GM15510 (cell line): ENCODE data around the gene SERTAD3.
A peak's percentile ranks its signal among the peaks of the same experiment; 100 is the strongest.

Experiments used
- POLR2A ChIP-seq: IDR thresholded peaks from 3 replicates; pipeline ENCODE4 v1.6.1; 2011; ENCODE audit warnings: borderline replicate concordance; ENCODE audit not compliant: insufficient read length; ENCODE audit errors: extremely low read depth

SERTAD3 gene

GRCh38 chr19:40441719-40442253 lies 2.3 kb downstream of the SERTAD3 start:
- TF ChIP-seq POLR2A: no peak

GRCh38 chr19:40438284-40438683 lies 5.9 kb downstream of the SERTAD3 start:
- TF ChIP-seq POLR2A: no peak

- TF ChIP-seq POLR2A: peak; percentile 47
These were observed 10.5 kb downstream of the SERTAD3 start for GRCh38 chr19:40433391-40434216.

GRCh38 chr19:40431698-40432097 lies 12.4 kb downstream of the SERTAD3 start:
- TF ChIP-seq POLR2A: no peak

GRCh38 chr19:40425450-40426287 lies 18.5 kb downstream of the SERTAD3 start, which contains the start of gene SERTAD1:
SERTAD1 (minus strand) TSS chr19:40425992; CDS start chr19:40423546, 2,446 bp downstream.
- TF ChIP-seq POLR2A: peak; percentile 99

GRCh38 chr19:40424637-40425449 lies 19.3 kb downstream of the SERTAD3 start:
- TF ChIP-seq POLR2A: no peak

GRCh38 chr19:40423938-40424337 lies 20.2 kb downstream of the SERTAD3 start:
- TF ChIP-seq POLR2A: no peak

GRCh38 chr19:40422748-40423566 lies 21.2 kb downstream of the SERTAD3 start:
- no peak for TF ChIP-seq POLR2A

GRCh38 chr19:40421993-40422747 lies 22.0 kb downstream of the SERTAD3 start:
- no peak for TF ChIP-seq POLR2A

DNA sequence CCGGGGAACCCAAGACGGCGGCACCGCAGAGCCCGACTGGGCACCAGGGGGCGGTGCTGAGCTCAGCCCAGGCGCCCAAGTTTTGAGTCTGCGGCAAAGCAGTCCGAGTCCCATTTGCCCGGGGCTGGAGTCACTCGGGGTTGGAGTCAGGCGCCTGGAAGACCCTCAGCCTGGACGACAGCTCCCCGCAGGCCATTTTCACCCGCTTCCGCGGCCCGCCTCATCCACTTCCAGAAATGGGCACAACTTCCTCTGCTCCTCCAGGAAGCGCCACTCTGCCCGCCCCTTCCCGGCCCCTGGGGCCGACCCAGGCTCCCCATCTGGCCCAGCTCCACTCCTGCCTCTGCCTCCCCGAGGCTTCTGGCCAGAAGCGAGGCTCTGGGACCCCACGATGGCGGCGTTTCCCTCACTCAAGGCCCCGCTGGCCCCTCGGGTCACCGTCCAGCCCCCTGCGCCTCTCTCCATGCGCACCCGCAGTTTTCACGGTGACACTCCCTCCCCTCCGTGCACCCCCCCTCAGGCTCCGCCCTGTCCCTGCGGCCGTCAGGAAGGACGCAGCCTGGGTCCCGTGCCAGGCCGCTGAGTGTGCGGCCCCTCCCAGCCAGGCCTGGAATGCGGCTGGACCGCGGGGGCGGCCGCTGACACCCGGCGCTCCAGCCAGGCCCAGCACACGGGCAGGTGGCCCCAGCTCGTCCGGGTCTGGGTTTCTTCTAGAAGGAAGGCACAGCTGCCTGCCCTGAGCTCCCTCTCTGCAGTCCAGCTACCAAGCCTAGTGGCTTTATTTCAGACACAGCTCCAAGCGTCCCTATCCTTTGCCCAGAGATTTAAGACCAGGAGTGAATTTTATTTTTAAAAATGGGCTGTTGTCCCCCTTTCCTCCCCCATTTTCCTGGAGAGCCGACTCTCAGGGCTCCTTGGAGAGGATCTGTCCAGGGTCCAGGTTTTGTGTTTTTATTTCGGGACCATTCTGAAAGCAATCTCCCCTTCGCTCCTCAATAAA lies 23.1 kb downstream of the SERTAD3 start:
- TF ChIP-seq POLR2A: peak; percentile 79

DNA sequence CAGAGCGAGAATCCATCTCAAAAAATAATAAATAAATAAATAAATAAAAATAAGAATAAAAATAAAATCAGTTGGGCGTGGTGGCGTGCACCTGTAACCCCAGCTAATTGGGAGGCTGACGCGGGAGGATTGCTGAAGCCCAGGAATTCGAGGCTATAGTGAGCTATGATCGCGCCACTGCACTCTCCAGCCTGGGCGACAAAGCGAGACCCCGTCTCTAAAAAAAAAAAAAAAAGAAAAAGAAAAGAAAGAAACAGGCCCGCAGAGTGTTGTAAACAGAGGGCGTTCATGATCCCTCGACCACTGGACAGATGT lies 23.7 kb downstream of the SERTAD3 start:
- no peak for TF ChIP-seq POLR2A

DNA sequence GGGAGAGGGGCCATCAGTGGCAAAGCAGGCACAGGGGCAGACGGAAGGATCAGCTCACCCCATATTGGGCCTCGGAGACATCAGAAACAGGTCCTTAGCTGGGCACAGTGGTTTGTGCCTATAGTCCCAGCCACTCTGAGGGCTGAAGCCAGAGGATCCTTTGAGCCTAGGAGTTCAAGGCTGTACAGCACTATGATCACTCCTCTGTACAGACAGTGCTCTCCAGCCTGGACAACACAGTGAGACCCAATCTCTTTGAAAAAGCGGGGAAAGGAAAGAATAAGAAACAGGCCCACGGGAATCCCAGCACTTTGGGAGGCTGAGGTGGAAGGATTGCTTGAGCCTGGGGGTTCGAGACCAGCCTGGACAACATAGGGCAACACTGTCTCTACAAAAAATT lies 24.4 kb downstream of the SERTAD3 start:
- TF ChIP-seq POLR2A: no peak
